GM23338 (cell line): Measurements from ENCODE around the gene PNPLA2. TPM values are rescaled to one million over a fixed set of nuclear protein-coding genes. Genes with fewer than 3 reads are reported as not detected.

ENCODE experiments used
- ATAC-seq: fragments of 200-7000 bp; cut with Tn5 transposase; 3 replicates; pipeline ENCODE4 v1.9.1; 2020
- DNase-seq: peaks from one replicate; pipeline ENCODE4 v3.0.0-alpha.2; 2015; ENCODE audit warnings: low spot score
- H2AFZ ChIP-seq: fragments of 200-600 bp; sonication (generic); 2 replicates; pipeline ENCODE4 v1.8.0; 2016; ENCODE audit warnings: antibody characterized with exemption, mild to moderate bottlenecking, moderate library complexity
- H3F3A ChIP-seq: fragments of 200-600 bp; sonication (generic); replicated peaks from 2 replicates; pipeline ENCODE4 v1.8.0; 2017; ENCODE audit warnings: antibody characterized with exemption, mixed run types, low read depth
- H3K27ac ChIP-seq: fragments of 200-600 bp; sonication (generic); 2 replicates; pipeline ENCODE4 v1.6.1; 2016; ENCODE audit warnings: low read depth
- H3K27me3 ChIP-seq: fragments of 200-600 bp; sonication (generic); 2 replicates; pipeline ENCODE4 v1.8.0; 2016; ENCODE audit warnings: mild to moderate bottlenecking, mixed run types, moderate library complexity; ENCODE audit not compliant: insufficient read depth
- H3K36me3 ChIP-seq: fragments of 200-600 bp; sonication (generic); 2 replicates; pipeline ENCODE4 v1.8.0; 2016; ENCODE audit warnings: mild to moderate bottlenecking; ENCODE audit not compliant: insufficient read depth
- H3K4me1 ChIP-seq: fragments of 200-600 bp; sonication (generic); 2 replicates; pipeline ENCODE4 v1.8.0; 2016; ENCODE audit warnings: mild to moderate bottlenecking, moderate library complexity; ENCODE audit not compliant: insufficient read depth
- H3K4me2 ChIP-seq: fragments of 200-600 bp; sonication (generic); 2 replicates; pipeline ENCODE4 v1.7.1; 2017; ENCODE audit warnings: mixed run types
- H3K4me3 ChIP-seq: fragments of 200-600 bp; sonication (generic); 2 replicates; pipeline ENCODE4 v1.6.1; 2016; ENCODE audit warnings: mixed run types
- H3K79me2 ChIP-seq: fragments of 200-600 bp; sonication (generic); replicated peaks from 2 replicates; pipeline ENCODE4 v1.8.0; 2017; ENCODE audit warnings: mild to moderate bottlenecking; ENCODE audit not compliant: insufficient read depth
- H3K9me2 ChIP-seq: fragments of 200-600 bp; sonication (generic); 2 replicates; pipeline ENCODE4 v1.8.0; 2017; ENCODE audit not compliant: insufficient read depth
- H4K20me1 ChIP-seq: fragments of 200-600 bp; sonication (generic); replicated peaks from 2 replicates; pipeline ENCODE4 v1.8.0; 2017; ENCODE audit warnings: mild to moderate bottlenecking; ENCODE audit not compliant: insufficient read depth
- H3K27ac Mint-ChIP-seq: 2 replicates; pipeline ENCODE4 v1.8.0; 2020; ENCODE audit warnings: inconsistent platforms, mild to moderate bottlenecking, moderate library complexity, mixed read lengths
- H3K27me3 Mint-ChIP-seq: 3 replicates; pipeline ENCODE4 v1.8.0; 2022; ENCODE audit warnings: low read depth, mild to moderate bottlenecking, moderate library complexity, mixed read lengths, inconsistent platforms; ENCODE audit not compliant: insufficient read depth, poor library complexity
- H3K36me3 Mint-ChIP-seq: 3 replicates; pipeline ENCODE4 v1.8.0; 2021; ENCODE audit warnings: low read depth, mild to moderate bottlenecking, inconsistent platforms, moderate library complexity, mixed read lengths
- H3K4me1 Mint-ChIP-seq: 3 replicates; pipeline ENCODE4 v1.8.0; 2020; ENCODE audit warnings: mild to moderate bottlenecking, inconsistent platforms, mixed read lengths
- H3K4me3 Mint-ChIP-seq: 3 replicates; pipeline ENCODE4 v1.8.0; 2021; ENCODE audit warnings: moderate library complexity, mild to moderate bottlenecking, inconsistent platforms, mixed read lengths
- H3K9me3 Mint-ChIP-seq: 3 replicates; pipeline ENCODE4 v1.8.0; 2020; ENCODE audit warnings: moderate library complexity, mild to moderate bottlenecking, inconsistent platforms, mixed read lengths
- CREB1 ChIP-seq: fragments of 250-450 bp; sonication (Bioruptor Pico); IDR thresholded peaks from 2 replicates; pipeline ENCODE4 v1.5.0; 2020; ENCODE audit warnings: low read depth, mild to moderate bottlenecking, moderate library complexity
- ETS1 ChIP-seq: IDR thresholded peaks from 2 replicates; pipeline ENCODE4 v1.6.1; 2016; ENCODE audit warnings: antibody characterized with exemption
- EZH2 ChIP-seq: fragments of 200-600 bp; sonication (generic); IDR thresholded peaks from one replicate; pipeline ENCODE4 v1.8.0; 2017; ENCODE audit warnings: antibody characterized with exemption, mild to moderate bottlenecking, low read depth; ENCODE audit not compliant: unreplicated experiment
- EZH2phosphoT487 ChIP-seq: fragments of 200-600 bp; sonication (generic); IDR thresholded peaks from one replicate; pipeline ENCODE4 v1.8.1; 2018; ENCODE audit warnings: antibody characterized with exemption; ENCODE audit not compliant: unreplicated experiment
- NANOG ChIP-seq: IDR thresholded peaks from 2 replicates; pipeline ENCODE4 v1.6.1; 2016; ENCODE audit warnings: antibody characterized with exemption, borderline replicate concordance
- POLR2AphosphoS5 ChIP-seq: IDR thresholded peaks from 2 replicates; pipeline ENCODE4 v1.6.1; 2016; ENCODE audit warnings: antibody characterized with exemption, low read depth
- STAT1 ChIP-seq: IDR thresholded peaks from one replicate; pipeline ENCODE4 v1.6.1; 2016; ENCODE audit warnings: antibody characterized with exemption; ENCODE audit not compliant: unreplicated experiment
- ZNF114 ChIP-seq: fragments of 250-450 bp; sonication (Bioruptor Pico); IDR thresholded peaks from 2 replicates; pipeline ENCODE4 v1.5.0; 2020; ENCODE audit warnings: mild to moderate bottlenecking, moderate library complexity
- ZNF331 ChIP-seq: fragments of 250-450 bp; sonication (Bioruptor Pico); IDR thresholded peaks from 2 replicates; pipeline ENCODE4 v1.5.0; 2020; ENCODE audit warnings: low read depth, mild to moderate bottlenecking, moderate library complexity
- ZNF462 ChIP-seq: fragments of 250-450 bp; sonication (Bioruptor Pico); IDR thresholded peaks from 2 replicates; pipeline ENCODE4 v1.5.0; 2020; ENCODE audit warnings: mild to moderate bottlenecking, moderate library complexity
- polyA plus RNA-seq: library from polyadenylated mRNA; unstranded; fragments of >200 nt; fragmentation: Nextera tagmentation; extraction: Ambion mirVana; gene quantifications from 2 replicates; pipeline ENCODE4 v1.2.1, GENCODE V29; 2016
- total RNA-seq: library from RNA; depleted of rRNA; stranded (reverse); fragments of >200 nt; shearing (Covaris generic); gene quantifications from 2 replicates; pipeline ENCODE4 v1.2.3, GENCODE V29; 2014
- TF ChIP-seq, protein P1 (sequence below): IDR thresholded peaks from one replicate; pipeline ENCODE4 v1.6.1; 2018; ENCODE audit warnings: antibody characterized with exemption; ENCODE audit not compliant: unreplicated experiment
- TF ChIP-seq, protein P2 (sequence below), 2 experiments: fragments of 200-600 bp in 1 of 2; sonication (generic) in 1 of 2; conservative IDR thresholded peaks; 2 replicates each; pipeline versions ENCODE4 v1.5.1 to v1.6.1; 2016 to 2017; ENCODE audit warnings: antibody characterized with exemption in 2 of 2, low read depth in 2 of 2, mild to moderate bottlenecking in 2 of 2, moderate library complexity in 1 of 2

The PNPLA2 gene
- total and polyA plus RNA-seq, 2 experiments from 2014 or later: 31.1 to 45.6 TPM

DNA sequence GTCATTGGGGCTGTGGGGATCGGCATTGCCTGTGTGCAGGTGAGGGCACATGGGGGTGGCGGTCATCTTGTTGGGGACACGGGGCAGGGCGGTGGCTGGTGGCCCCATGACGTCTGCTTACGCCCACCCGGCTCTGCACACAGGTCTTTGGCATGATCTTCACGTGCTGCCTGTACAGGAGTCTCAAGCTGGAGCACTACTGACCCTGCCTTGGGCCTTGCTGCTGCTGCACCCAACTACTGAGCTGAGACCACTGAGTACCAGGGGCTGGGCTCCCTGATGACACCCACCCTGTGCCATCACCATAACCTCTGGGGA, 19.2 kb downstream of the PNPLA2 start:
- Histone ChIP-seq H3K79me2 (peaks cover 23% of the 10 kb centered on the region), H3K27me3 (no peaks in the 10 kb centered on the region), H4K20me1 (peaks cover 38% of the 10 kb centered on the region), H3K27ac (no peak overlapping the region), H3K4me2 (no peak overlapping the region), H2AFZ (no peak overlapping the region), H3F3A (peaks cover 26% of the 10 kb centered on the region), H3K36me3 (peaks cover 6% of the 10 kb centered on the region; the same call in 1 of the 2 replicates), H3K9me2 (no peaks in the 10 kb centered on the region), H3K4me3 (no peak overlapping the region), H3K4me1 (peaks cover 17% of the 10 kb centered on the region)
- no peaks in the 10 kb centered on the region for H3K9me3 Mint-ChIP-seq
- peaks cover 38% of the 10 kb centered on the region for H3K36me3 Mint-ChIP-seq
- H3K4me1 Mint-ChIP-seq: peaks cover 28% of the 10 kb centered on the region
- TF ChIP-seq ZNF462 (CRISPR knock-in tag) (no peak), EZH2phosphoT487 (no peak), NANOG (no peak), STAT1 (no peak), ZNF114 (CRISPR knock-in tag) (no peak), ZNF331 (CRISPR knock-in tag) (no peak), POLR2AphosphoS5 (no peak), EZH2 (no peak), ETS1 (no peak), CREB1 (CRISPR knock-in tag) (no peak)
- TF ChIP-seq, protein P1, sequence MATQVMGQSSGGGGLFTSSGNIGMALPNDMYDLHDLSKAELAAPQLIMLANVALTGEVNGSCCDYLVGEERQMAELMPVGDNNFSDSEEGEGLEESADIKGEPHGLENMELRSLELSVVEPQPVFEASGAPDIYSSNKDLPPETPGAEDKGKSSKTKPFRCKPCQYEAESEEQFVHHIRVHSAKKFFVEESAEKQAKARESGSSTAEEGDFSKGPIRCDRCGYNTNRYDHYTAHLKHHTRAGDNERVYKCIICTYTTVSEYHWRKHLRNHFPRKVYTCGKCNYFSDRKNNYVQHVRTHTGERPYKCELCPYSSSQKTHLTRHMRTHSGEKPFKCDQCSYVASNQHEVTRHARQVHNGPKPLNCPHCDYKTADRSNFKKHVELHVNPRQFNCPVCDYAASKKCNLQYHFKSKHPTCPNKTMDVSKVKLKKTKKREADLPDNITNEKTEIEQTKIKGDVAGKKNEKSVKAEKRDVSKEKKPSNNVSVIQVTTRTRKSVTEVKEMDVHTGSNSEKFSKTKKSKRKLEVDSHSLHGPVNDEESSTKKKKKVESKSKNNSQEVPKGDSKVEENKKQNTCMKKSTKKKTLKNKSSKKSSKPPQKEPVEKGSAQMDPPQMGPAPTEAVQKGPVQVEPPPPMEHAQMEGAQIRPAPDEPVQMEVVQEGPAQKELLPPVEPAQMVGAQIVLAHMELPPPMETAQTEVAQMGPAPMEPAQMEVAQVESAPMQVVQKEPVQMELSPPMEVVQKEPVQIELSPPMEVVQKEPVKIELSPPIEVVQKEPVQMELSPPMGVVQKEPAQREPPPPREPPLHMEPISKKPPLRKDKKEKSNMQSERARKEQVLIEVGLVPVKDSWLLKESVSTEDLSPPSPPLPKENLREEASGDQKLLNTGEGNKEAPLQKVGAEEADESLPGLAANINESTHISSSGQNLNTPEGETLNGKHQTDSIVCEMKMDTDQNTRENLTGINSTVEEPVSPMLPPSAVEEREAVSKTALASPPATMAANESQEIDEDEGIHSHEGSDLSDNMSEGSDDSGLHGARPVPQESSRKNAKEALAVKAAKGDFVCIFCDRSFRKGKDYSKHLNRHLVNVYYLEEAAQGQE: no peak
- TF ChIP-seq, protein P2, sequence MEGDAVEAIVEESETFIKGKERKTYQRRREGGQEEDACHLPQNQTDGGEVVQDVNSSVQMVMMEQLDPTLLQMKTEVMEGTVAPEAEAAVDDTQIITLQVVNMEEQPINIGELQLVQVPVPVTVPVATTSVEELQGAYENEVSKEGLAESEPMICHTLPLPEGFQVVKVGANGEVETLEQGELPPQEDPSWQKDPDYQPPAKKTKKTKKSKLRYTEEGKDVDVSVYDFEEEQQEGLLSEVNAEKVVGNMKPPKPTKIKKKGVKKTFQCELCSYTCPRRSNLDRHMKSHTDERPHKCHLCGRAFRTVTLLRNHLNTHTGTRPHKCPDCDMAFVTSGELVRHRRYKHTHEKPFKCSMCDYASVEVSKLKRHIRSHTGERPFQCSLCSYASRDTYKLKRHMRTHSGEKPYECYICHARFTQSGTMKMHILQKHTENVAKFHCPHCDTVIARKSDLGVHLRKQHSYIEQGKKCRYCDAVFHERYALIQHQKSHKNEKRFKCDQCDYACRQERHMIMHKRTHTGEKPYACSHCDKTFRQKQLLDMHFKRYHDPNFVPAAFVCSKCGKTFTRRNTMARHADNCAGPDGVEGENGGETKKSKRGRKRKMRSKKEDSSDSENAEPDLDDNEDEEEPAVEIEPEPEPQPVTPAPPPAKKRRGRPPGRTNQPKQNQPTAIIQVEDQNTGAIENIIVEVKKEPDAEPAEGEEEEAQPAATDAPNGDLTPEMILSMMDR (conservative IDR thresholded peaks at IDR 0.05; ENCODE audit: low read depth in 2 of 2): no peak
- no peak overlapping the region for H3K4me3 Mint-ChIP-seq
- ATAC-seq (no peak), DNase-seq (no peak)
- H3K27me3 Mint-ChIP-seq: peaks cover 28% of the 10 kb centered on the region
- H3K27ac Mint-ChIP-seq: no peak overlapping the region
